HPDE6-E6E7 (cell line): ENCODE measurements around the gene MED20.

Source experiments
- DNase-seq: peaks from one replicate; pipeline ENCODE4 v3.0.0; 2011; ENCODE audit warnings: missing footprints; ENCODE audit errors: extremely low spot score

Gene MED20

DNA sequence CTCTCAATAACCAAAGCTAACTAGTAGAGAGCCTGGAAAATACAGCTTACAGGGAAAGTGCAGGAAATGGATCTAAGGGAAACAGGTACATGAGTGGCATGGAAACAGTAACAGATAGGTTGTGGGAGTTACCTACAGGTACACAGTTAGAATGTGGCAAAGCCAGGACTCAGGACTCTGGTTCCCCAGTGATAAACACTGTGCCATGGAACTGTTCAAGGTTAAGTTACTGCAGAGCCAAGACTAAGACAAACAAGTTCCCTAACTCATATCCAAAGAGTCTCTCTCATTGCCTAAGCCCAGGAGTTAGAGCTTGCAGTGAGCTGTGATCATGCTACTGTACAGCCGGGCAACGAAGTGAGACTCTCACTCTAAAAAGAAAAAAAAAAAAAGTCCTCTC, 6.6 kb downstream of the MED20 start:
- DNase-seq = no peak

DNA sequence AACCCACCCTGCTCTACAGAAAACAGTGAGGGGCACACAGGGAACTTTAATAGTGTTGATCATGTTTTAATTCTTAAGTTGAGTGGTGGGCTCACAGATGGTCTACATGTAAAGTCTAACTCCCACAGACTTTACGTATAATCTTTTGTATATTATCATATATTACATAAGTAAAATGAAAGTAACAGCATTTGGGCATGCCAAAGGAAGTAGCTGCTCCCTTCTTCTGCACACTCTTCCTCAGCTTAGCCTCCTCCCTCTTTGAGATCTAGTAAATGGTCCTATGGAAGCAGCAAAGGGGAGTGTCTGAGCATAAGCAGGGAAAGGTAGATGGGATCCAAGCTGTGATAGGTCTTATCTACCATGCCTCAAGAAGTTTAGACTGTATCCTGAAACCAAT, 11.2 kb downstream of the MED20 start:
- no peak for DNase-seq

GRCh38 chr6:41901882-41902519, 18.9 kb downstream of the MED20 start:
- DNase-seq = no peak

- no peak for DNase-seq
Observed at GRCh38 chr6:41900861-41901260, 20.1 kb downstream of the MED20 start.

GRCh38 chr6:41896281-41896680, 24.7 kb downstream of the MED20 start:
- no peak for DNase-seq

DNA sequence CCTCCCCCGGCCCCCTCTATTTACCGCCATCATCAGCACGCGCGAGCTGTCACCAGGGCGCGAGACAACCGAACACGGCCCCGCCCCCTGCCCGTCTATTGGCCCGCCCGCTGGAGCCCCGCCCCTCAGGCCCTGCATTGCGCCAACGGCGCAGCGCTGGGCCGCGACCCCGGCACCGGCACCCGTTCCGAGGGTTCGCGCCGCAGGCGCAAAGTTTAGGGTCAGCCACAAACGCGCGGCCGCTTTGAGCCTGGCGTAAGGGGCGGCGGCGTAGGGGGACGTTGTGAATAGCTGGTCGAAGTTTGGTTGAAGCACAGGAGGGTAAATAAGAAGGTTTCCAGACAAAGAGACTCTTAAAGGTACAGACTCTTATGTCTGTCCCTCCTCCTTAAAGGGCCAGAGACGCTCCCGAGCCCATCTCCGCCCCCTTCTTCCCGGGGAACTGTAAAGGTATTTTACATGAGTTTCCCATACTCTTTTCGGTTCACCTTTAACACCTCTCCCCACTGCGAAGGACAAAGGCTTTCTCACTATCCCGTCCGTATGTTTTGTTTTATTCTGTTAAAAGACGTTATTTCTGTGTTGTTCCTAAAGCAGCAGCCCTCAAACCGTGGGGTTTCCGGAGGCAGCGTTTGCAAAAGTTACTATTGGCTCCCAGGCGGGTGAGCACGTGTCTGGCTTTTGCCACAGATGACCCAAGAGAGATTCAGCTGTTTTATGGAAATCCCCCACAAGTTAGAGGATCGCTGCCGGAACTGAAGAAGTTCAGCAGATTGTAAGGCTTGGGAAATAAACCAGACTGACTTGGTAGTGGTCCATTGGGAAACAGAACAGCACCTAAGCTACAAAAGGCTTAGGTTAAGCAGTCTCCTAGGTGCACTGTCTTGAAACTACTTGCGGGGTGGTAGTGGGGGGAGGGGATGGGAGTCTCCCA, 25.4 kb downstream of the MED20 start, which contains the start of gene USP49:
Gene USP49, minus strand, starts transcription at position 76 of the 934 bp plus-strand sequence. CDS start 88,392 bp downstream, outside the sequence.
- peak; percentile 79 for DNase-seq

GRCh38 chr6:41894366-41895299, 26.3 kb downstream of the MED20 start:
- DNase-seq = no peak

DNA sequence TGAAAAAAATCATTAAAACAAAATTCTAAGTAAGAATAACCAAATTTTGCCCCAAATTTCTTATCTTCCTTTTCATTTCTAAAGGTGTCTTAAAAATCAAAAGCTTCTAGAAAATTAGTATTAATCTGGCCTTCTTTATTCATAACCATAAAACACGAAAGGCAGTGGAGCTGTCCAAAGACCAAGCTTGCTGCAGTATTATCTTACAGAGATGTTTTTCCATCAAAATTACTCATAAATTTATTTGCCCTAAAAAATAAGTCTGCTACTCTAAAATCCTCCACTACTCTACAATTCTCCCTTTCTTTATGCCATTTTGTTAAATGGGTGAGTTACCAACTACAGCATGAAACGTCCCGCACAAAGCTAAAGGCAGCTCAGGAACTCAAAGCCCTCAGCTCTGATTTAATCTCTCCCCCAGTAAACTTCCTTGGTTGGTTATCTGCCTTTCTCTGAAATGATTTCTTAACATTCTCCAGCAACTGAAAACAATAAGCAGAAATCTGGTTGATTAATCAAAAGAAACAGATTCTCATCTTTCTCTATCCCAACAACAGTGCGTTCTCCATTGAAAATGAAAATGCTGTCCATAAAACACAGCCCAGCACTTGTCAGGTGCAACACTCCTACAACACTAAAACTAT, 27.9 kb downstream of the MED20 start:
- DNase-seq = no peak

- DNase-seq = no peak
Observed at GRCh38 chr6:41887331-41887751, 33.6 kb downstream of the MED20 start.

GRCh38 chr6:41885930-41886329, 35.0 kb downstream of the MED20 start:
- no peak for DNase-seq

- DNase-seq = no peak
Observed at GRCh38 chr6:41884957-41885356, 36.0 kb downstream of the MED20 start.

GRCh38 chr6:41881506-41881905, 39.4 kb downstream of the MED20 start:
- DNase-seq = no peak

DNA sequence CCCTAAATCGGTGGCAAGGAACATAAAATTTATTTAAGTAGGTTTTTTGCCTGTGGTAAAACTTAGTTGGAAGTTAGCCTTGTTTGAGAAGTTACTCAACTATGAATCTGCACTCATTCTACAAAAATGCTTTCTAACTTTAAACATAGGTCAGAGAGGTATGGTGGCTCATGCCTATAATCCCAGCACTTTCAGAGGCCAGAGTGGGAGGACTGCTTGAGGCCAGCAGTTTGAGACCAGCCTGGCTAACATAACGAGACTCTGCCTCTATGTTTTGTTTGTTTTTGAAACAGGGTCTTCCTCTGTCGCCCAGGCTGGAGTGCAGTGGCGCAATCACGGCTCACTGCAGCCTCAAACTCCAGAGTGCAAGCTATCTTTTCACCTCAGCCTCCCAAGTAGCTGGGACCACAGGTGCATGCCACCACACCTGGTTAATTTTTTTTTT, 42.0 kb downstream of the MED20 start:
- DNase-seq = no peak

- no peak for DNase-seq
Observed at GRCh38 chr6:41878246-41878645, 42.7 kb downstream of the MED20 start.

GRCh38 chr6:41877051-41877680, 43.8 kb downstream of the MED20 start:
- no peak for DNase-seq

- DNase-seq = no peak
Observed at GRCh38 chr6:41874741-41875140, 46.2 kb downstream of the MED20 start.

DNA sequence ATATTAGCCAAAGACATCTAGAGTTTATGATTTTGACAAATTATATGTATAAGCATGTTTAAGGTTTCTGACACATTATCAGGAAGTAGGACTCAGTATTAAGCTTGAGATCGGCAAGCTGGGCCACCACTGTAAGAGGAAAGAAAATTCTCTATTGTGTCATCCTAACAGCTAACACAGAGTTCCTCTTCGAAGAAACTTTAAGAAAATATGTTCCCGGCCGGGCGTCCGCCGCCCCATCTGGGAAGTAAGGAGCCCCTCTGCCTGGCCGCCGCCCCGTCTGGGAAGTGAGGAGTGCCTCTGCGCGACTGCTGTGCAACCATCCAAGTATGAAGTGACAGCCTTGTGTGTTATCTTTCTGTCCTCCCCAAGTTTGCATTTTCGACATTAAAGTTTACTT, 48.8 kb downstream of the MED20 start:
- no peak for DNase-seq

GRCh38 chr6:41871691-41872090, 49.2 kb downstream of the MED20 start:
- no peak for DNase-seq

- no peak for DNase-seq
Observed at GRCh38 chr6:41859356-41859755, 61.6 kb downstream of the MED20 start.

DNA sequence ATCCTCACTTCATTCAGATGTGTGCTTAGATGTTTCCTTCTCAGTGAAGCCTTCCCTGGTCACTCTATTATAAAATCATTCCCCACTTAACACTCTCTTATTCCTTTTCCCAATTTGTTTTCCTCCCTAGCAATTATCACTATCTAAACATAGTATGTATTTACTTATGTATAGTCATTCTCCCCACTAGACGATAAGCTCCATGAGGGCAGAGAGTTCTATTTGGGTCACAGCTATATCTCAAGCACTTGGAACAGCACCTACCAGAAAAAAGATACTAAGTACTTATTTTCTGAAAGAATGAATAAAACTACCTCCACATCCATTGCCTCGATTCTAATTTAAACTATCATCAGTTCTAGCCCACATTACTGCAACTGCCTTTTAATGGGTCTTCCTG, 62.2 kb downstream of the MED20 start:
- DNase-seq = no peak
